22Rv1 (cell line): Measurements from ENCODE around the gene CDK5.

Experiments
- ZFX ChIP-seq: fragments of 450-650 bp; IDR thresholded peaks from 2 replicates; pipeline ENCODE4 v1.6.1; 2017; ENCODE audit warnings: antibody characterized with exemption, borderline replicate concordance
- TF ChIP-seq, protein P1 (sequence below): fragments of 450-650 bp; IDR thresholded peaks from 2 replicates; pipeline ENCODE4 v1.5.1; 2017; ENCODE audit warnings: mild to moderate bottlenecking

DNA sequence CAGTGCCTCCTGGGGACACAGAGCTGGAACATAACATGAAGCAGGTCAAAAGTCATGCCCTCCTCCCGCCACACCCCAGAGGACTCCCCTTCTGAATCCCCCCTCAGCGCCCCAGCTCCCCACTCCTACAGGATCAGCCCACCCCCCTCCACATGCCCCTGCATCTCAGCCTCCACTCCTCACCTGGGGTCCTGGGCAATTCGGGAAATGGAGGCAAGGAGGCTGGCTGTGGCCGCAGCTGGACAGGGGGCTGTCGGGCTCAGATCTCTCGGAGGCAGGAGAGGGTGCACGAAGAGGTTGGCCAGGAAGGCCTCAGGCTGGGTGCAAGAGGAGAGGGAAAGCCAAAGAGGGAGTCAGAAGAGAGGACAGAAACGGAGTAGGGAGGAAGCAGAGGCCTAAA lies 41.2 kb downstream of the CDK5 start:
- TF ChIP-seq, protein P1, sequence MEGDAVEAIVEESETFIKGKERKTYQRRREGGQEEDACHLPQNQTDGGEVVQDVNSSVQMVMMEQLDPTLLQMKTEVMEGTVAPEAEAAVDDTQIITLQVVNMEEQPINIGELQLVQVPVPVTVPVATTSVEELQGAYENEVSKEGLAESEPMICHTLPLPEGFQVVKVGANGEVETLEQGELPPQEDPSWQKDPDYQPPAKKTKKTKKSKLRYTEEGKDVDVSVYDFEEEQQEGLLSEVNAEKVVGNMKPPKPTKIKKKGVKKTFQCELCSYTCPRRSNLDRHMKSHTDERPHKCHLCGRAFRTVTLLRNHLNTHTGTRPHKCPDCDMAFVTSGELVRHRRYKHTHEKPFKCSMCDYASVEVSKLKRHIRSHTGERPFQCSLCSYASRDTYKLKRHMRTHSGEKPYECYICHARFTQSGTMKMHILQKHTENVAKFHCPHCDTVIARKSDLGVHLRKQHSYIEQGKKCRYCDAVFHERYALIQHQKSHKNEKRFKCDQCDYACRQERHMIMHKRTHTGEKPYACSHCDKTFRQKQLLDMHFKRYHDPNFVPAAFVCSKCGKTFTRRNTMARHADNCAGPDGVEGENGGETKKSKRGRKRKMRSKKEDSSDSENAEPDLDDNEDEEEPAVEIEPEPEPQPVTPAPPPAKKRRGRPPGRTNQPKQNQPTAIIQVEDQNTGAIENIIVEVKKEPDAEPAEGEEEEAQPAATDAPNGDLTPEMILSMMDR, result no peak
- TF ChIP-seq ZFX, result no peak
